Astrocyte (in vitro differentiated cells and primary cell): ENCODE results near the gene PNPLA1. TPM values are rescaled to one million over a fixed set of nuclear protein-coding genes. Genes with fewer than 3 reads are reported as not detected.

Source experiments
- DNase-seq: peaks from one replicate; pipeline ENCODE4 v3.0.0-alpha.2; 2010; ENCODE audit warnings: low read depth
- FAIRE-seq: peaks from 2 replicates; lab custom pipeline; 2011; peaks lifted over from hg19 to GRCh38; lab: Jason Lieb, UNC
- H2AFZ ChIP-seq: 2 replicates; pipeline ENCODE4 v1.6.0; 2012; ENCODE audit warnings: low read depth, low read length, inconsistent platforms
- H3K27ac ChIP-seq: 2 replicates; pipeline ENCODE4 v1.5.1; 2011; ENCODE audit warnings: low read depth, low read length, inconsistent platforms
- H3K27me3 ChIP-seq: 2 replicates; pipeline ENCODE4 v1.6.0; 2011; ENCODE audit warnings: low read length, inconsistent platforms; ENCODE audit not compliant: insufficient read depth
- H3K36me3 ChIP-seq: 2 replicates; pipeline ENCODE4 v1.5.1; 2011; ENCODE audit warnings: low read length, inconsistent platforms; ENCODE audit not compliant: insufficient read depth
- H3K4me1 ChIP-seq: 2 replicates; pipeline ENCODE4 v1.5.1; 2011; ENCODE audit warnings: low read length, inconsistent platforms; ENCODE audit not compliant: insufficient read depth
- H3K4me2 ChIP-seq: 2 replicates; pipeline ENCODE4 v1.6.0; 2012; ENCODE audit warnings: low read length, inconsistent platforms
- H3K4me3 ChIP-seq: 2 replicates; pipeline ENCODE4 v1.5.1; 2011; ENCODE audit warnings: low read depth, mild to moderate bottlenecking, low read length, inconsistent platforms; ENCODE audit not compliant: insufficient read depth
- H3K79me2 ChIP-seq: 2 replicates; pipeline ENCODE4 v1.6.0; 2012; ENCODE audit warnings: mild to moderate bottlenecking, low read length, inconsistent platforms; ENCODE audit not compliant: insufficient read depth
- H3K9ac ChIP-seq: 2 replicates; pipeline ENCODE4 v1.6.0; 2012; ENCODE audit warnings: mild to moderate bottlenecking, low read length, inconsistent platforms
- H3K9me3 ChIP-seq: 2 replicates; pipeline ENCODE4 v1.5.1; 2012; ENCODE audit warnings: low read depth, mild to moderate bottlenecking, low read length, inconsistent platforms; ENCODE audit not compliant: insufficient read depth
- H4K20me1 ChIP-seq: 2 replicates; pipeline ENCODE4 v1.6.0; 2012; ENCODE audit warnings: low read length, inconsistent platforms; ENCODE audit not compliant: insufficient read depth
- H3K27ac Mint-ChIP-seq: one replicate; pipeline ENCODE4 v1.8.0; 2021; ENCODE audit warnings: mild to moderate bottlenecking, mixed read lengths; ENCODE audit not compliant: unreplicated experiment
- H3K27me3 Mint-ChIP-seq: one replicate; pipeline ENCODE4 v1.8.0; 2021; ENCODE audit warnings: low read depth, mixed read lengths; ENCODE audit not compliant: unreplicated experiment
- H3K36me3 Mint-ChIP-seq: one replicate; pipeline ENCODE4 v1.8.0; 2021; ENCODE audit warnings: low read depth, mixed read lengths; ENCODE audit not compliant: unreplicated experiment
- H3K4me1 Mint-ChIP-seq: one replicate; pipeline ENCODE4 v1.8.0; 2021; ENCODE audit warnings: low read depth, mixed read lengths; ENCODE audit not compliant: unreplicated experiment
- H3K4me3 Mint-ChIP-seq: one replicate; pipeline ENCODE4 v1.8.0; 2021; ENCODE audit warnings: mild to moderate bottlenecking, moderate library complexity, mixed read lengths; ENCODE audit not compliant: unreplicated experiment
- H3K9me3 Mint-ChIP-seq: one replicate; pipeline ENCODE4 v1.8.0; 2021; ENCODE audit warnings: mild to moderate bottlenecking, mixed read lengths; ENCODE audit not compliant: unreplicated experiment
- CTCF ChIP-seq: IDR thresholded peaks from 2 replicates; pipeline ENCODE4 v1.5.1; 2011; ENCODE audit warnings: low read depth, mild to moderate bottlenecking, inconsistent platforms, low read length, moderate library complexity; ENCODE audit not compliant: insufficient read depth
- EZH2 ChIP-seq: IDR thresholded peaks from 2 replicates; pipeline ENCODE4 v1.6.1; 2012; ENCODE audit warnings: mild to moderate bottlenecking, low read length, inconsistent platforms; ENCODE audit not compliant: insufficient read depth
- total RNA-seq: library from RNA; stranded (reverse); gene quantifications from 2 replicates; pipeline ENCODE4 v1.2.1, GENCODE V29; 2021

Gene PNPLA1
- total RNA-seq, 1 donor from 2014 or later, result not detected

DNA sequence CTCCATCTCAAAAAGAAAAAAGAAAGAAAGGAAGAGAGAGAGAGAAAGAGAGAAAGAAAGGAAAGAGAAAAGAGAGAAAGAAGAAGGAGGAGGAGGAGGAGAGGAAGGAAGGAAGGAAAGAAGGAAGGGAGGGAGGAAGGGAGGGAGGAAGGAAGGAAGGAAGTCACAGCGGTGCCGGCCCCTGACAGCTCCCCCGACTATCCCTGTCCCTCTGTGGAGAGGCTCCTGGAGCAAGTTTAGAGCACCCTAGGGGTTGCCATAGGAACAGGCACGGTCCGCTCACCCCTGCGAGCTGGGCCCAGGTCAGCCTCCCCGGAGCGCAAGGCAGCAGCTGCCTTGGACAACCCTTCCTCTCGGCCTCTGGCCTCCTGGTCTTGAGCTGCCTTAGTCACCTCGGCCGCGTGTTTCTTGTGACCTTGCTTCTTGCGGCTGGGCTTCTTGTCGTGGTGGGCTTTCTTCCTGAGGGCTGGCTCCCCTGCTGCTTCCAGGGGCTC is 60.0 kb downstream of the PNPLA1 start:
- DNase-seq (no peak), FAIRE-seq (no peak)
- H3K4me3 Mint-ChIP-seq, result no peak overlapping the region
- no peak for TF ChIP-seq CTCF
- no peak for TF ChIP-seq EZH2
- peaks cover 17% of the 10 kb centered on the region for H3K4me1 Mint-ChIP-seq
- H3K27ac Mint-ChIP-seq, result no peak overlapping the region
- H3K36me3 ChIP-seq, result no peaks in the 10 kb centered on the region
- no peaks in the 10 kb centered on the region for H4K20me1 ChIP-seq
- peaks cover 28% of the 10 kb centered on the region for H3K27me3 Mint-ChIP-seq
- no peak overlapping the region for H3K27ac ChIP-seq
- no peak overlapping the region for H3K9ac ChIP-seq
- no peak overlapping the region for H2AFZ ChIP-seq
- peaks cover 6% of the 10 kb centered on the region for H3K9me3 Mint-ChIP-seq
- no peaks in the 10 kb centered on the region for H3K4me1 ChIP-seq
- peaks cover 68% of the 10 kb centered on the region for H3K27me3 ChIP-seq
- H3K79me2 ChIP-seq, result no peaks in the 10 kb centered on the region
- H3K36me3 Mint-ChIP-seq, result no peaks in the 10 kb centered on the region
- H3K4me3 ChIP-seq, result no peak overlapping the region
- no peak overlapping the region for H3K4me2 ChIP-seq
- no peaks in the 10 kb centered on the region for H3K9me3 ChIP-seq

GRCh38 chr6:36330366-36330765 is 60.5 kb downstream of the PNPLA1 start:
- TF ChIP-seq CTCF (no peak), EZH2 (no peak)
- Mint-ChIP-seq H3K27me3 (peaks cover 33% of the 10 kb centered on the region), H3K4me3 (no peak overlapping the region), H3K9me3 (peaks cover 6% of the 10 kb centered on the region), H3K36me3 (no peaks in the 10 kb centered on the region), H3K4me1 (peaks cover 17% of the 10 kb centered on the region), H3K27ac (no peak overlapping the region)
- H2AFZ ChIP-seq, result no peak overlapping the region
- H3K4me3 ChIP-seq, result no peak overlapping the region
- H3K36me3 ChIP-seq, result no peaks in the 10 kb centered on the region
- peaks cover 73% of the 10 kb centered on the region for H3K27me3 ChIP-seq
- no peaks in the 10 kb centered on the region for H3K9me3 ChIP-seq
- H3K27ac ChIP-seq, result no peak overlapping the region
- DNase-seq, result no peak
- H4K20me1 ChIP-seq, result no peaks in the 10 kb centered on the region
- no peak for FAIRE-seq
- no peak overlapping the region for H3K9ac ChIP-seq
- no peaks in the 10 kb centered on the region for H3K4me1 ChIP-seq
- H3K79me2 ChIP-seq, result no peaks in the 10 kb centered on the region
- no peak overlapping the region for H3K4me2 ChIP-seq

- Mint-ChIP-seq H3K27me3 (peaks cover 41% of the 10 kb centered on the region), H3K36me3 (no peaks in the 10 kb centered on the region), H3K4me3 (no peak overlapping the region), H3K9me3 (peaks cover 6% of the 10 kb centered on the region), H3K4me1 (peaks cover 17% of the 10 kb centered on the region), H3K27ac (no peak overlapping the region)
- no peaks in the 10 kb centered on the region for H3K79me2 ChIP-seq
- H2AFZ ChIP-seq, result no peak overlapping the region
- H3K36me3 ChIP-seq, result no peaks in the 10 kb centered on the region
- H4K20me1 ChIP-seq, result no peaks in the 10 kb centered on the region
- no peaks in the 10 kb centered on the region for H3K4me1 ChIP-seq
- peaks cover 64% of the 10 kb centered on the region for H3K27me3 ChIP-seq
- no peak for FAIRE-seq
- no peak for DNase-seq
- no peak overlapping the region for H3K27ac ChIP-seq
- H3K4me3 ChIP-seq, result no peak overlapping the region
- TF ChIP-seq EZH2, result no peak
- H3K4me2 ChIP-seq, result no peak overlapping the region
- H3K9me3 ChIP-seq, result no peaks in the 10 kb centered on the region
- H3K9ac ChIP-seq, result no peak overlapping the region
Measured at GRCh38 chr6:36331381-36331780, 61.5 kb downstream of the PNPLA1 start.
